Lung microvascular endothelial cell (primary cell): ENCODE data around the gene FAM81A. TPM values are rescaled to one million over a fixed set of nuclear protein-coding genes. Genes with fewer than 3 reads are reported as not detected.

Source experiments
- DNase-seq, 2 donors: peaks; one replicate each; pipeline versions ENCODE4 v3.0.0 to v3.0.0-alpha.2; 2010; ENCODE audit warnings: low read depth in 2 of 2
- total RNA-seq: library from RNA; depleted of rRNA; stranded (reverse); fragments of >200 nt; gene quantifications from 2 replicates; pipeline ENCODE4 v1.2.1, GENCODE V29; 2014

FAM81A gene
- total RNA-seq, 1 donor from 2014 or later = not detected

- DNase-seq = no peak
These were observed 101.8 kb downstream of the FAM81A start for GRCh38 chr15:59539799-59540198.

- no peak for DNase-seq
These were observed 102.7 kb downstream of the FAM81A start for GRCh38 chr15:59540654-59541053.

GRCh38 chr15:59541750-59542149 is 103.8 kb downstream of the FAM81A start:
- DNase-seq = no peak

GRCh38 chr15:59543721-59544547 is 105.9 kb downstream of the FAM81A start:
- no peak for DNase-seq

GRCh38 chr15:59545573-59545972 is 107.6 kb downstream of the FAM81A start:
- DNase-seq = no peak

- no peak for DNase-seq
These were observed 110.7 kb downstream of the FAM81A start for GRCh38 chr15:59548501-59549226.

- DNase-seq = no peak
These were observed 111.6 kb downstream of the FAM81A start for GRCh38 chr15:59549301-59550185.

- DNase-seq = no peak
These were observed 112.5 kb downstream of the FAM81A start for GRCh38 chr15:59550530-59550929.

- DNase-seq = peak in 1 of 2 donors; percentile 1
These were observed 113.0 kb downstream of the FAM81A start for GRCh38 chr15:59550956-59551355.

GRCh38 chr15:59553879-59554735 is 116.1 kb downstream of the FAM81A start:
- peak; percentile 35 to 83 for DNase-seq

GRCh38 chr15:59555696-59556095 is 117.7 kb downstream of the FAM81A start:
- DNase-seq = peak in 1 of 2 donors; percentile 4

- DNase-seq = no peak
These were observed 118.4 kb downstream of the FAM81A start for GRCh38 chr15:59556380-59556779.

- DNase-seq = no peak
These were observed 119.6 kb downstream of the FAM81A start for GRCh38 chr15:59557581-59557980.

GRCh38 chr15:59558851-59559250 is 120.9 kb downstream of the FAM81A start:
- DNase-seq = no peak

GRCh38 chr15:59561547-59561946 is 123.6 kb downstream of the FAM81A start:
- no peak for DNase-seq

GRCh38 chr15:59562448-59563186 is 124.6 kb downstream of the FAM81A start:
- no peak for DNase-seq

GRCh38 chr15:59565299-59565698 is 127.3 kb downstream of the FAM81A start:
- no peak for DNase-seq

GRCh38 chr15:59567324-59567723 is 129.3 kb downstream of the FAM81A start:
- no peak for DNase-seq

- DNase-seq = no peak
These were observed 131.5 kb downstream of the FAM81A start for GRCh38 chr15:59569477-59569876.

GRCh38 chr15:59570315-59570714 is 132.3 kb downstream of the FAM81A start:
- DNase-seq = no peak
